ENCODE measurements around the gene AR. TPM values are rescaled to one million over a fixed set of nuclear protein-coding genes. Genes with fewer than 3 reads are reported as not detected.

Gene AR
- total RNA-seq, 1 donor from 2014 or later = 9.0 TPM

GRCh38 chrX:67546496-67547423 lies 2.9 kb downstream of the AR start:
- Histone ChIP-seq H3K27ac (ENCODE audit: low read depth, low read length) (no peak overlapping the region), H3K9me3 (ENCODE audit: insufficient read depth, low read depth, low read length) (no peaks in the 10 kb centered on the region), H2AFZ (ENCODE audit: low read depth, low read length) (peak overlapping the region; percentile 26), H3K27me3 (ENCODE audit: insufficient read depth, low read length) (no peaks in the 10 kb centered on the region), H3K4me3 (ENCODE audit: insufficient read depth, low read depth, low read length) (peak overlapping the region; percentile 62), H3K4me2 (ENCODE audit: low read length) (peak overlapping the region; percentile 89), H3K36me3 (ENCODE audit: insufficient read depth, low read length) (no peaks in the 10 kb centered on the region), H3K4me1 (ENCODE audit: insufficient read depth, low read length) (peaks cover 6% of the 10 kb centered on the region), H4K20me1 (ENCODE audit: insufficient read depth, low read length) (peaks cover 5% of the 10 kb centered on the region), H3K79me2 (ENCODE audit: insufficient read depth, low read length) (no peaks in the 10 kb centered on the region), H3K9ac (ENCODE audit: low read length) (peak overlapping the region; percentile 35)
- DNase-seq (ENCODE audit: low read depth) (no peak), FAIRE-seq (peak; percentile 54)
- no peaks in the 10 kb centered on the region for H3K36me3 Mint-ChIP-seq (ENCODE audit: low read depth, unreplicated experiment)
- peaks cover 4% of the 10 kb centered on the region for H3K4me1 Mint-ChIP-seq (ENCODE audit: low read depth, unreplicated experiment)
- H3K4me3 Mint-ChIP-seq (ENCODE audit: unreplicated experiment) = peak overlapping the region; percentile 94
- H3K9me3 Mint-ChIP-seq (ENCODE audit: unreplicated experiment) = no peaks in the 10 kb centered on the region
- no peak for TF ChIP-seq CTCF (IDR thresholded peaks at IDR 0.05; ENCODE audit: insufficient read depth, low read depth, low read length)
- no peak for TF ChIP-seq EZH2 (IDR thresholded peaks at IDR 0.05; ENCODE audit: insufficient read depth, low read length)
- peak overlapping the region; percentile 41 for H3K27ac Mint-ChIP-seq (ENCODE audit: unreplicated experiment)
- no peaks in the 10 kb centered on the region for H3K27me3 Mint-ChIP-seq (ENCODE audit: low read depth, unreplicated experiment)

GRCh38 chrX:67555578-67556203 lies 11.9 kb downstream of the AR start:
- FAIRE-seq (peak; percentile 98), DNase-seq (ENCODE audit: low read depth) (no peak)
- H3K36me3 ChIP-seq (ENCODE audit: insufficient read depth, low read length) = no peaks in the 10 kb centered on the region
- no peaks in the 10 kb centered on the region for H4K20me1 ChIP-seq (ENCODE audit: insufficient read depth, low read length)
- Mint-ChIP-seq H3K27ac (ENCODE audit: unreplicated experiment) (no peak overlapping the region), H3K4me3 (ENCODE audit: unreplicated experiment) (no peak overlapping the region), H3K27me3 (ENCODE audit: low read depth, unreplicated experiment) (no peaks in the 10 kb centered on the region), H3K36me3 (ENCODE audit: low read depth, unreplicated experiment) (no peaks in the 10 kb centered on the region), H3K4me1 (ENCODE audit: low read depth, unreplicated experiment) (no peaks in the 10 kb centered on the region), H3K9me3 (ENCODE audit: unreplicated experiment) (no peaks in the 10 kb centered on the region)
- TF ChIP-seq EZH2 (IDR thresholded peaks at IDR 0.05; ENCODE audit: insufficient read depth, low read length) (no peak), CTCF (IDR thresholded peaks at IDR 0.05; ENCODE audit: insufficient read depth, low read depth, low read length) (peak; percentile 69)
- H2AFZ ChIP-seq (ENCODE audit: low read depth, low read length) = no peak overlapping the region
- H3K4me1 ChIP-seq (ENCODE audit: insufficient read depth, low read length) = no peaks in the 10 kb centered on the region
- H3K4me3 ChIP-seq (ENCODE audit: insufficient read depth, low read depth, low read length) = no peak overlapping the region
- H3K9me3 ChIP-seq (ENCODE audit: insufficient read depth, low read depth, low read length) = no peaks in the 10 kb centered on the region
- no peak overlapping the region for H3K9ac ChIP-seq (ENCODE audit: low read length)
- H3K4me2 ChIP-seq (ENCODE audit: low read length) = no peak overlapping the region
- H3K79me2 ChIP-seq (ENCODE audit: insufficient read depth, low read length) = no peaks in the 10 kb centered on the region
- H3K27me3 ChIP-seq (ENCODE audit: insufficient read depth, low read length) = no peaks in the 10 kb centered on the region
- no peak overlapping the region for H3K27ac ChIP-seq (ENCODE audit: low read depth, low read length)
